Measurements from ENCODE around the gene MRC1. TPM values are rescaled to one million over a fixed set of nuclear protein-coding genes. Genes with fewer than 3 reads are reported as not detected.

MRC1 gene
- total RNA-seq, 2 donors from 2014 or later = 10.8 to 26.0 TPM

DNA sequence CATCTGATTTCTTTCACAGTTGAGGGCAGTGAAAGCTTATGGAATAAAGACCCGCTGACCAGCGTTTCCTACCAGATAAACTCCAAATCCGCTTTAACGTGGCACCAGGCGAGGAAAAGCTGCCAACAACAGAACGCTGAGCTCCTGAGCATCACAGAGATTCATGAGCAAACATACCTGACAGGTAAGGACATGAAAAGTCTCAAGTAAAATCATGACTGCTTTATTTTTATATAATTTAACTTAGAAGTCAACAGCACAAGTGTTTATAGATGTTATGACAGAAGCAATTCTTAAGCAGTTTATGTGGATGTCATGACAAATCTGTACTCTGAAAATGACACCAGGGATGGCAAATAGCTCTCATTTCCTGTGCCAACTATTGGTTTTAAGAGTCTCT lies 24.5 kb downstream of the MRC1 start:
- DNase-seq (ENCODE audit: low spot score) = no peak

DNA sequence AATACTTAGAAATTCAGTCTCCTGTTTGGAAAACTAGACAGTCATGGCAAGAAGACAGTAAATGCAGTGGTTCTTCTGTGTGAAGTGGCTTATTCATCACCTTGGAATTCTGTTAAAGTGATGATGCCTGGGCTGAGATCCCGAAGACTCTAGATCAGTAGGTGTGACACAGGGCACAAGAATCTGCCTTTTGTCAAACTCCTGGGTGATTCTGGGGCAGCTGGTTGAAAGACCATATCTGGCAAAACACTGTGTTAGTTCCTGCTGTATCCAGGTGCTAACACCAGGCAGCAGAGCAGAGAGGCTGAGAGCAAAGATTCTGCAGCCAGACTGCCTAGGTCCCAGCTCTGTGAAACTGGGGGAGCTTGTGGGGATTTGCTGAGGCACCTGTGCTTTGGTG lies 26.5 kb downstream of the MRC1 start:
- H3K27ac ChIP-seq = no peak overlapping the region
- peaks cover 0 to 14% of the 10 kb centered on the region in 2 donors for H3K4me1 ChIP-seq
- no peak for DNase-seq (ENCODE audit: low spot score)
- H3K9me3 ChIP-seq = no peaks in the 10 kb centered on the region
- no peak overlapping the region for H3K4me3 ChIP-seq
- TF ChIP-seq, protein P1, sequence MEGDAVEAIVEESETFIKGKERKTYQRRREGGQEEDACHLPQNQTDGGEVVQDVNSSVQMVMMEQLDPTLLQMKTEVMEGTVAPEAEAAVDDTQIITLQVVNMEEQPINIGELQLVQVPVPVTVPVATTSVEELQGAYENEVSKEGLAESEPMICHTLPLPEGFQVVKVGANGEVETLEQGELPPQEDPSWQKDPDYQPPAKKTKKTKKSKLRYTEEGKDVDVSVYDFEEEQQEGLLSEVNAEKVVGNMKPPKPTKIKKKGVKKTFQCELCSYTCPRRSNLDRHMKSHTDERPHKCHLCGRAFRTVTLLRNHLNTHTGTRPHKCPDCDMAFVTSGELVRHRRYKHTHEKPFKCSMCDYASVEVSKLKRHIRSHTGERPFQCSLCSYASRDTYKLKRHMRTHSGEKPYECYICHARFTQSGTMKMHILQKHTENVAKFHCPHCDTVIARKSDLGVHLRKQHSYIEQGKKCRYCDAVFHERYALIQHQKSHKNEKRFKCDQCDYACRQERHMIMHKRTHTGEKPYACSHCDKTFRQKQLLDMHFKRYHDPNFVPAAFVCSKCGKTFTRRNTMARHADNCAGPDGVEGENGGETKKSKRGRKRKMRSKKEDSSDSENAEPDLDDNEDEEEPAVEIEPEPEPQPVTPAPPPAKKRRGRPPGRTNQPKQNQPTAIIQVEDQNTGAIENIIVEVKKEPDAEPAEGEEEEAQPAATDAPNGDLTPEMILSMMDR (IDR thresholded peaks at IDR 0.05) = no peak
- H3K27me3 ChIP-seq = no peaks in the 10 kb centered on the region
- H3K36me3 ChIP-seq = no peaks in the 10 kb centered on the region

More for the DNA sequence above, 24.5 kb downstream of the MRC1 start:
- H3K36me3 ChIP-seq = no peaks in the 10 kb centered on the region
- H3K27ac ChIP-seq = no peak overlapping the region
- H3K4me3 ChIP-seq = no peak overlapping the region
- H3K4me1 ChIP-seq = peaks cover 0 to 14% of the 10 kb centered on the region in 2 donors
- no peaks in the 10 kb centered on the region for H3K27me3 ChIP-seq
- TF ChIP-seq, protein P1 (IDR thresholded peaks at IDR 0.05) = no peak
- H3K9me3 ChIP-seq = no peaks in the 10 kb centered on the region

DNA sequence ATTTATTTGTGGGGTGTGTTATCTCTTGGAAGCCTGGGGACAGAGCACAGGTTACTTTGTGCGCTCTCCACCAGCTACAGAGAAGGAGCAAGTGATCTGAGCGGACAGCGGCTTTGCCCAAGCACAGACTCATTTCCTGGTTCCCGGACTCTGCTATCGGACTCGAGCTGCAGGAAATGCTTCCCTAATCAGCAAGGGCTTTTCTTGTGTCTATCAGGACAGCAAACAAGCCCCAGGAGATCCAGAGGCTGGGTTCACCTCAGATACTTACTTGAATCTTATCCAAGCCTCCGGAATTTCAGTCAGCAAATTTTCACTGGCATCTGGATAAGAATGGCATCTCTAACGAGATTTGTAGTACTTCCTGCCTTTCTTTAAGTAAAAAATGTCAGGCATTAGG lies 27.8 kb downstream of the MRC1 start:
- Histone ChIP-seq H3K27me3 (no peaks in the 10 kb centered on the region), H3K36me3 (no peaks in the 10 kb centered on the region), H3K4me3 (peak overlapping the region in 1 of 2 donors; percentile 38), H3K9me3 (no peaks in the 10 kb centered on the region), H3K4me1 (peaks cover 0 to 14% of the 10 kb centered on the region in 2 donors), H3K27ac (peak overlapping the region in 1 of 2 donors; percentile 14)
- peak; percentile 65 for DNase-seq (ENCODE audit: low spot score)
- TF ChIP-seq, protein P1 (IDR thresholded peaks at IDR 0.05) = no peak

DNA sequence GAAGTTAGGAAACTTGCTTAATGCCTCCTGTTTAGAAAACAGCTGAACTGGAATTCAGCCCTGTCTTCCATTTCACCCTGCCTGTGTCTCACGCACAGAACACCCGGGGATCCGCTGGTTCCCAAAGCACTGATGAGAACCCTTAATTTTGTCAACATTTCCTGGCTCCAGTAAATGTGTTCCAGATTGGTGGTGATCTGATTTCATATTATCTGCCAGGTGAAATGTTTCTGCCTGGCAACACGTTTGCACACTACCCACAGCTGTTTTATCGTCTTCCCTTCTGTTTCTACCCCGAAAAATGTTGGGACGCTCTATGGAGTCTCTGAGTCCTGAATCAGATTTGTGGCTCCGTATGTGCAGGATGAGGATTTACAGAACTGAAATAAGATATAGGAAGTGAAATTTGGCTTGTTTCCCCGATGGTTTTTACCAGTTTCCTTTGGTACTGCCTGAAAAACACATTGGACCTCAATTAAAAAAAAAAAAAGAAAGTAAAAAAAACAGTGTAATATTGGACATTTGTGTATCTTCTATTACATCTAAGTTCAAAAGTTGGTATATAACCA lies 29.0 kb downstream of the MRC1 start:
- H3K36me3 ChIP-seq = no peaks in the 10 kb centered on the region
- H3K27me3 ChIP-seq = no peaks in the 10 kb centered on the region
- TF ChIP-seq, protein P1 (IDR thresholded peaks at IDR 0.05) = no peak
- no peak overlapping the region for H3K27ac ChIP-seq
- H3K4me3 ChIP-seq = no peak overlapping the region
- H3K9me3 ChIP-seq = no peaks in the 10 kb centered on the region
- H3K4me1 ChIP-seq = peaks cover 0 to 14% of the 10 kb centered on the region in 2 donors
- no peak for DNase-seq (ENCODE audit: low spot score)

DNA sequence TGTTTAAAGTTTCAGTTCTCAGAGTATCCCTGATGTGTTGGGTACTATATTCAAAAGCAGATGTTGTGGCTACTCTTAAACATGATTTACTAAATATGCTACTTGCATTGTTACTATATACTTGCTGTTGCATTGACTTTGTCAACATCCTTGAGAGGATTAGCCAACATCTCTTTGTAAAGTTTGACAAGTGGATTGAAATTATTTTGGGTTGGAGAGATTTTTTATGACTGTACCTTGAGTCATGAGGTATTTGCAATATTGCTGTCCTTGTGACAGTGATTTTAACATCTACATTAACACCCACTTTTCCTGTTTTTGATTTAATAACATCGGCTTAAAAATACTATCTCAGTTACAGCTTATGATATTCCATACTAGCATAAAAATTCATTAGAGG lies 31.9 kb downstream of the MRC1 start:
- TF ChIP-seq, protein P1 (IDR thresholded peaks at IDR 0.05) = no peak
- H3K9me3 ChIP-seq = no peaks in the 10 kb centered on the region
- H3K27me3 ChIP-seq = no peaks in the 10 kb centered on the region
- H3K4me3 ChIP-seq = no peak overlapping the region
- H3K4me1 ChIP-seq = peaks cover 0 to 10% of the 10 kb centered on the region in 2 donors
- H3K36me3 ChIP-seq = no peaks in the 10 kb centered on the region
- no peak overlapping the region for H3K27ac ChIP-seq
- no peak for DNase-seq (ENCODE audit: low spot score)

DNA sequence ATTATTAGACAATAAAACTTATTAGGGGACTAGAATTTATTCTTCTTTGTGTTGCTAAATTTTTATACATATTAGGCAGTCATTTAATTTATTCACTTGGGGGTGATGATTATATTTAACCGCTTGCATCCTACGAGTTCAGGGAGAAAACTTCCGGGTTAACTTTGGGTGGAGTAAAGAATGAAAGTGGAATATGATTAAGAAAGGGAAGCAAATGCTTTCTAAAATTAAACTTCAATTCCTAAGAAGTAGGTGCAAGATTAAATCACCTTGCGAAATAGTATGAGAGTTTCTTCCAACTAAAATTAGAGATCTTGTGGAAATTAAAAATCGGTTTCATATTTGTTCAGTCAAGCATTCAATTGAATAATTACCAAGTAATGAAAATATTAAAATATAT lies 33.5 kb downstream of the MRC1 start:
- Histone ChIP-seq H3K9me3 (no peaks in the 10 kb centered on the region), H3K4me3 (no peak overlapping the region), H3K27ac (no peak overlapping the region), H3K27me3 (no peaks in the 10 kb centered on the region), H3K36me3 (no peaks in the 10 kb centered on the region), H3K4me1 (no peaks in the 10 kb centered on the region)
- DNase-seq (ENCODE audit: low spot score) = no peak
- TF ChIP-seq, protein P1 (IDR thresholded peaks at IDR 0.05) = no peak

All from right atrium auricular region (tissue), 2 donors.